Stimulated activated CD8-positive, alpha-beta memory T cell treated with anti-CD3 and anti-CD28 coated beads, Interleukin-12 subunit alpha, Interleukin-12 subunit beta, amount 100 ng/mL, for 24 hours (primary cell): ENCODE results near the gene METAP2.
A peak's percentile ranks its signal among the peaks of the same experiment; 100 is the strongest.

Experiments
- DNase-seq: peaks from one replicate; pipeline ENCODE4 v3.0.0-alpha.2; 2020; ENCODE audit errors: extremely low read depth

METAP2 gene

GRCh38 chr12:95513599-95513998, 39.6 kb downstream of the METAP2 start:
- DNase-seq, result no peak

- no peak for DNase-seq
These were observed 41.2 kb downstream of the METAP2 start for GRCh38 chr12:95515197-95515596.

DNA sequence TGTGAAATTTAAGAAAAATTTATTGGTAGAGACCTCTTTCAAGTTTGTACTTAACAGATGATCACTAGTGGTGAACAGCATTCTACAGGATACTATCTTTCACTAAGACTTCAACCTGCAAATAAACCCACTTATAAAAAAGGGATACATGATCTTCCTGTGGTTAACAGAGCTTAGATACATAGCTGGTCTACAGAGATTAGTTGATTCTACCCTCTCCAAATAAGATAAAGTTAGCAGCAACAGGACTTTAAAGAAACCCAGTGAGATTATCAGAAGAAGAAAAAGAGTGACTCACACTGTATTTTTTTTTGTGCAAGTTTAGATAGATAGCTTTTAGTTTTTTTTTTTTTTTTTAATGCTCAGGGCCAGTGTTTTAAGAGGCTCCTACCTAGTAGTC, 42.8 kb downstream of the METAP2 start:
- no peak for DNase-seq

DNA sequence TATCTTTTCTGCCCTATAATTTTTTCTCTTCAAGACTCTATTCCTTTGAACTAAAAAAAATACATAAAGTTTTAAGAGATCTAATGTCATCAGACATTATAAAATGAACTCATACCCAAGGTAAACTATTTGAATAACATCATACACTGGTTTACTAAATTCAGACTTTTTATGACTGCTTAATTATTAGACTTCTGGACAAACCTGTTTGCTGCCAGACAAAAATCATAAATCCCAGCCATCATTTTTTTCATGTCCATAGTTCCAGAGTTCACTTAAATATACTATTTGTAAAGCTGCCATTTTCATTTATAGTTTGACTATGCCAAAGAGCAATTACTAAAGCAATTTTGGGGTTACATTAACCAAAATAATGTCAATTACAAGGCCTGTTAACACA, 43.3 kb downstream of the METAP2 start:
- DNase-seq, result no peak

- DNase-seq, result no peak
These were observed 45.0 kb downstream of the METAP2 start for GRCh38 chr12:95518944-95519343.

- no peak for DNase-seq
These were observed 46.9 kb downstream of the METAP2 start for GRCh38 chr12:95520816-95521215.

- DNase-seq, result no peak
These were observed 48.7 kb downstream of the METAP2 start for GRCh38 chr12:95522692-95523091.

DNA sequence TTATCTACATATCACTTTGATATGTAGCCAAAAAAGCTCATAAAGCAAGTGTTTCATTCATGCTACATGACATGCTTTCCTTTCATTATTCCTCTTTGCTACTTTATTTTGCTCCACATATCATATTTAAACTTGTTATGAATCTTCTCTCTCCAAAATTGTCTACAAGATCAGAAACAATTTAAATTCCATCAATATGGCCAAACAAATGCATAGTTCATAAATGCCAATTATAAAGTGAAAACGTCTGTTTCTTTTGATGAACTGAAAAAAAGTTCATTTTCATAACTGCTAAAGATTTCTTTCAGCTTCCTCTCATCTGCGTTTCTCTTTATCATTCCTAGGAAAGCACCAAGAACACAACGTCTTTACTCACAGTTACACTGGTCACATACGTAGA, 54.5 kb downstream of the METAP2 start:
- DNase-seq, result no peak

DNA sequence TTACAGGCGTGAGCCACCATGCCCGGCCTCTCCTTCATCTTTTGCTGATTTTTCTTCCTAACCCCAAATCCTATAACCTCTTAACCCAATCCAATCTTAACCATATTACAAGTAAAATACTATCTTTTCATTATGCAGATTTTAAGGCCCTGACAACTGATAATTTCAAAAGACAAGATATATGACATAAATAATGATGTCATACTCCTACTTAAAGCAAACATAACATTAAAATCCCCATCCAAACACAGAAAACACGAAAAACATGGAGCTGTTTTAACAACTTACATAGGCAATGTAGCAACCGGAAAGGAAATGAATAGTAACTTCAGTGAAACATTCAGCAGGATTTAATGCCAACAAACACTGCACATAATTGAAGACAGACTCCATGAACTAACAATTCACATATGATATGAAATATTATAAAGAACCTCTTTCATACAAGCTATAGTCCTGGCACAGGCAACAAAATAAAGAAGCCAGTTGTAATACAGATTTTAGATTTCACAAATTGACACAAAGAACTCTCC, 55.8 kb downstream of the METAP2 start:
- no peak for DNase-seq

- no peak for DNase-seq
These were observed 58.9 kb downstream of the METAP2 start for GRCh38 chr12:95532851-95533250.

- DNase-seq, result no peak
These were observed 60.0 kb downstream of the METAP2 start for GRCh38 chr12:95533985-95534384.

GRCh38 chr12:95538006-95538405, 64.1 kb downstream of the METAP2 start:
- DNase-seq, result no peak

- no peak for DNase-seq
These were observed 64.7 kb downstream of the METAP2 start for GRCh38 chr12:95538656-95539055.

GRCh38 chr12:95541436-95541835, 67.5 kb downstream of the METAP2 start:
- no peak for DNase-seq

GRCh38 chr12:95543305-95543704, 69.4 kb downstream of the METAP2 start:
- DNase-seq, result no peak

DNA sequence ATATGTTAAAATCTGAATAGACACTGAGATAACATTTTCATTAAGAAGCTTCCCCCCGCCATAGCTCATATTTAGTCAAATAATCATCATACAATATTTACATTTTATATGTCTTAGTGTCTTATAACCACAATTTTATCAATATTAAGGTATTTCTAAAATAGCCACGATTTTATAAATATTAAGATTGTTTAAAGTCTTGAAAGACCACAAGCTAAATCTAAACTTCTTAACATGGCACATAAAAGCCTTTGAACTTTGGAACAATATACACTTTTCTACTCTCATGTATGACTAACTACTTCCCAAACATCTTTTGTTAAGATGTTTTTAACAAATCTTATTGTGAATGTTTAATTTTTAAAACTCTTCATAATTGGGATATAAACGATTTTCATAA, 70.8 kb downstream of the METAP2 start:
- no peak for DNase-seq

GRCh38 chr12:95545303-95545702, 71.4 kb downstream of the METAP2 start:
- DNase-seq, result no peak

GRCh38 chr12:95545731-95546490, 72.0 kb downstream of the METAP2 start:
- DNase-seq, result no peak

- no peak for DNase-seq
These were observed 72.5 kb downstream of the METAP2 start for GRCh38 chr12:95546491-95546813.

DNA sequence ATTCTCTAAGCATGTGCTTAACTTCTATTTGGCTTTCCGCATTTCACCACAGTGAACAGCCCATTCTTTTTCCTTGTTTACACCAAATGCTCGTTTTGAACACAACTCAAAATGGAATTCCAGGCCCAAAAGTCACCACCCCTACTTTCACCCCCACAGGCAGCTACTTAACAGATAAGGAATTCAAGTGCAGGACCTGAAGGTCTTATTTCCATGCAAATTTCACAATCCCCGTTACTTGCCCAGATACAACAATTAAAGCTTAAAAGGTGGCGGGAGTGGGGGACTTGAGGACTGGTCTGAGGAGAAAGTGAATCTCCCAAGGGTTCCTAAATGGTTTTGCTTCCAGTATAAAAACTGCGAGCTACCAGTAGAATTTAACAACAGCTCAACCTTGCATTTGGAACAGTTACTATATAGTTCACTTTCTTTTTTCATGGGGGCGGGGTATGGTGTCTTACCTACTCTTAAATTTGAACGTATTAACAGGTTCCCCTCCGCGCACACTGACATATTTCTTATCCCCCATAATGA, 73.6 kb downstream of the METAP2 start:
- DNase-seq, result no peak

DNA sequence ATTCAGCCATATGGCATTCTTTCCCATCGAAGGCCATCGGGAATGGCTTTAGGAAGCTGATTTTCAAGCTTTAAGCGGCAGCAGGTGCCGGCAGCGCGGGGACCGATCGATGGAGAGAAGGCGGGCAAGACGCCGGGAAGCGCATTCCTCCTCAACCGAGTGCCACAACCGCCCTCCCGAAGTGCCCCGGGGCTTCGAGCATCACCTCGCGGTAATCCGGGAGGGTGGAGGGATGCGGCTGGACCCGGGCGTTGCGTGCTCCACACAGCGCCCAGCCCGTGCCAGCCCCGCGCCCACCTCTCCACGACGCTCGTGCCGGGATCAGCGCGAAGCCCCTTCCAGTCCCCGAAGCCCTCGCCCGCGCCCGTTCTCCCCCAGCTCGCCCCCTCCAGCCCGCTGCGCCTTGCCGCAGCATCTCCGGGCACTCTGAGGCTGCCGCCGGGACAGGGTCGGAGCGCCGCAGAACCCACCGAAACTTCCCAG, 74.1 kb downstream of the METAP2 start:
- DNase-seq, result no peak

- DNase-seq, result peak; percentile 17
These were observed 74.8 kb downstream of the METAP2 start for GRCh38 chr12:95548539-95549391.
